SU-DHL-6 (cell line): Measurements from ENCODE around the gene TM9SF4.
"Not testable (repeated sequence)": the region's sequence is repeated elsewhere in the genome, so short reads cannot be mapped to it uniquely, and the experiment has no call there.

Experiments used
- EZH2phosphoT487 ChIP-seq: fragments of 200-600 bp; sonication (generic), shearing (Covaris generic); conservative IDR thresholded peaks from 2 replicates; pipeline ENCODE4 v1.6.1; 2018; ENCODE audit warnings: mild to moderate bottlenecking, antibody characterized with exemption, low read length, moderate library complexity, mixed read lengths
- TF ChIP-seq, protein P1 (sequence below): fragments of 200-600 bp; sonication (generic); IDR thresholded peaks from one replicate; pipeline ENCODE4 v1.5.1; 2017; ENCODE audit warnings: antibody characterized with exemption, mild to moderate bottlenecking, low read length, moderate library complexity; ENCODE audit not compliant: insufficient read depth, poor library complexity, severe bottlenecking

GRCh38 chr20:32118427-32118826 is 8.9 kb downstream of the TM9SF4 start:
- TF ChIP-seq, protein P1, sequence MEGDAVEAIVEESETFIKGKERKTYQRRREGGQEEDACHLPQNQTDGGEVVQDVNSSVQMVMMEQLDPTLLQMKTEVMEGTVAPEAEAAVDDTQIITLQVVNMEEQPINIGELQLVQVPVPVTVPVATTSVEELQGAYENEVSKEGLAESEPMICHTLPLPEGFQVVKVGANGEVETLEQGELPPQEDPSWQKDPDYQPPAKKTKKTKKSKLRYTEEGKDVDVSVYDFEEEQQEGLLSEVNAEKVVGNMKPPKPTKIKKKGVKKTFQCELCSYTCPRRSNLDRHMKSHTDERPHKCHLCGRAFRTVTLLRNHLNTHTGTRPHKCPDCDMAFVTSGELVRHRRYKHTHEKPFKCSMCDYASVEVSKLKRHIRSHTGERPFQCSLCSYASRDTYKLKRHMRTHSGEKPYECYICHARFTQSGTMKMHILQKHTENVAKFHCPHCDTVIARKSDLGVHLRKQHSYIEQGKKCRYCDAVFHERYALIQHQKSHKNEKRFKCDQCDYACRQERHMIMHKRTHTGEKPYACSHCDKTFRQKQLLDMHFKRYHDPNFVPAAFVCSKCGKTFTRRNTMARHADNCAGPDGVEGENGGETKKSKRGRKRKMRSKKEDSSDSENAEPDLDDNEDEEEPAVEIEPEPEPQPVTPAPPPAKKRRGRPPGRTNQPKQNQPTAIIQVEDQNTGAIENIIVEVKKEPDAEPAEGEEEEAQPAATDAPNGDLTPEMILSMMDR, result not testable (repeated sequence)
- TF ChIP-seq EZH2phosphoT487, result not testable (repeated sequence)
